Neural crest cell (in vitro differentiated cells): ENCODE measurements around the gene DCTN2. TPM values are rescaled to one million over a fixed set of nuclear protein-coding genes. Genes with fewer than 3 reads are reported as not detected.

Experiments
- DNase-seq: peaks from one replicate; pipeline ENCODE4 v3.0.0; 2021; ENCODE audit warnings: low read depth, mixed read lengths, low spot score
- H3K27ac Mint-ChIP-seq: one replicate; pipeline ENCODE4 v1.8.0; 2021; ENCODE audit warnings: mild to moderate bottlenecking, mixed read lengths; ENCODE audit not compliant: unreplicated experiment
- H3K27me3 Mint-ChIP-seq: 2 replicates; pipeline ENCODE4 v1.8.0; 2021; ENCODE audit warnings: low read depth, mild to moderate bottlenecking, mixed read lengths
- H3K36me3 Mint-ChIP-seq: 2 replicates; pipeline ENCODE4 v1.8.0; 2021; ENCODE audit warnings: low read depth, mild to moderate bottlenecking, mixed read lengths
- H3K4me1 Mint-ChIP-seq: 2 replicates; pipeline ENCODE4 v1.8.0; 2021; ENCODE audit warnings: mixed read lengths
- H3K4me3 Mint-ChIP-seq: one replicate; pipeline ENCODE4 v1.8.0; 2021; ENCODE audit warnings: mild to moderate bottlenecking, mixed read lengths
- H3K9me3 Mint-ChIP-seq: 2 replicates; pipeline ENCODE4 v1.8.0; 2021; ENCODE audit warnings: mixed read lengths
- CTCF ChIP-seq: fragments of 200-600 bp; sonication (generic); conservative IDR thresholded peaks from 2 replicates; pipeline ENCODE4 v1.5.0; 2021; ENCODE audit warnings: antibody characterized with exemption, mild to moderate bottlenecking
- total RNA-seq: library from RNA; stranded (reverse); gene quantifications from 2 replicates; pipeline ENCODE4 v1.2.1, GENCODE V29; 2021

The DCTN2 gene
- total RNA-seq, 1 donor from 2014 or later: 133 TPM

- H3K4me3 Mint-ChIP-seq: peak overlapping the region; percentile 72
- no peak overlapping the region for H3K27ac Mint-ChIP-seq
Observed at GRCh38 chr12:57527184-57527583, 19.8 kb downstream of the DCTN2 start.

DNA sequence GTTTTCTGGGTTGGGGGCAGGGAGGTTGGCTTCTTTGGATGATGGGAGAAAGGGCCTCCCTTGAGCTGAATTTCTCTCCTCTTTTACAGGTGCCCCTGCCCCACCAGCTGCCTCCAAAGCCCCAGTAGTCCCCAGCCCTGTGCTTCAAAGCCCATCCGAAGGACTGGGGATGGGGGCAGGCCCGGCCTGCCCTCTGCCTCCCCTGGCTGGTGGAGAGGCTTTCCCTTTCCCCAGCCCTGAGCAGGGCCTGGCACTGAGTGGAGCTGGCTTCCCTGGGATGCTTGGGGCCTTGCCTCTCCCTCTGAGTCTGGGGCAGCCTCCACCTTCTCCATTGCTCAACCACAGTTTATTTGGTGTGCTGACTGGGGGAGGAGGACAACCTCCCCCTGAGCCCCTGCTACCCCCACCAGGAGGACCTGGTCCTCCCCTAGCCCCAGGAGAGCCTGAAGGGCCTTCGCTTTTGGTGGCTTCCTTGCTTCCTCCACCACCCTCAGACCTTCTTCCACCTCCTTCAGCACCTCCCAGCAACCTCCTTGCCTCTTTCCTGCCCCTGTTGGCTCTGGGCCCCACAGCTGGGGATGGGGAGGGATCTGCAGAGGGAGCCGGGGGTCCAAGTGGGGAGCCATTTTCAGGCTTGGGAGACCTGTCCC is 20.4 kb downstream of the DCTN2 start:
- TF ChIP-seq CTCF: no peak
- Mint-ChIP-seq H3K27ac (peak overlapping the region; percentile 27), H3K36me3 (peaks cover 4% of the 10 kb centered on the region), H3K4me1 (peaks cover 27% of the 10 kb centered on the region), H3K4me3 (peak overlapping the region; percentile 59), H3K27me3 (peaks cover 11% of the 10 kb centered on the region), H3K9me3 (no peaks in the 10 kb centered on the region)
- DNase-seq: no peak

More at GRCh38 chr12:57527184-57527583, 19.8 kb downstream of the DCTN2 start:
- Mint-ChIP-seq H3K9me3 (no peaks in the 10 kb centered on the region), H3K36me3 (peaks cover 4% of the 10 kb centered on the region), H3K4me1 (peaks cover 21% of the 10 kb centered on the region), H3K27me3 (peaks cover 6% of the 10 kb centered on the region)
- no peak for DNase-seq
- TF ChIP-seq CTCF: no peak

DNA sequence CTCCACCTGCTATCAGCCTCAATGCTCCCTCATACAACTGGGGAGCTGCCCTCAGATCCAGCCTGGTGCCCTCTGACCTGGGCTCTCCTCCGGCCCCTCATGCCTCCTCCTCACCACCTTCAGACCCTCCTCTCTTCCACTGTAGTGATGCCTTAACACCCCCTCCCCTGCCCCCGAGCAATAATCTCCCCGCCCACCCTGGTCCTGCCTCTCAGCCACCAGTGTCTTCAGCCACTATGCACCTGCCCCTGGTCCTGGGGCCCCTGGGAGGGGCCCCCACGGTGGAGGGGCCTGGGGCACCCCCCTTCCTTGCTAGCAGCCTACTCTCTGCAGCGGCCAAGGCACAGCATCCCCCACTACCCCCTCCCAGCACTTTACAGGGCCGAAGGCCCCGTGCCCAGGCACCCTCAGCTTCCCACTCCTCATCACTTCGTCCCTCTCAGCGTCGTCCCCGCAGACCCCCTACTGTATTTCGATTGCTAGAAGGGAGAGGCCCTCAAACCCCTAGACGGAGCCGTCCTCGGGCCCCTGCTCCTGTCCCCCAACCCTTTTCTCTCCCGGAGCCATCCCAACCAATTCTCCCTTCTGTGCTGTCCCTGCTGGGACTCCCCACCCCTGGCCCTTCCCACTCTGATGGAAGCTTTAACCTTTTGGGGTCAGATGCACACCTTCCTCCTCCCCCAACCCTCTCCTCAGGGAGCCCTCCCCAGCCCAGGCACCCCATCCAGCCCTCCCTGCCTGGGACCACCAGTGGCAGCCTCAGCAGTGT is 21.2 kb downstream of the DCTN2 start:
- Mint-ChIP-seq H3K4me3 (peak overlapping the region; percentile 97), H3K4me1 (peaks cover 35% of the 10 kb centered on the region), H3K27me3 (peaks cover 13% of the 10 kb centered on the region), H3K9me3 (no peaks in the 10 kb centered on the region), H3K27ac (no peak overlapping the region), H3K36me3 (peaks cover 4% of the 10 kb centered on the region)
- TF ChIP-seq CTCF: no peak
- no peak for DNase-seq

DNA sequence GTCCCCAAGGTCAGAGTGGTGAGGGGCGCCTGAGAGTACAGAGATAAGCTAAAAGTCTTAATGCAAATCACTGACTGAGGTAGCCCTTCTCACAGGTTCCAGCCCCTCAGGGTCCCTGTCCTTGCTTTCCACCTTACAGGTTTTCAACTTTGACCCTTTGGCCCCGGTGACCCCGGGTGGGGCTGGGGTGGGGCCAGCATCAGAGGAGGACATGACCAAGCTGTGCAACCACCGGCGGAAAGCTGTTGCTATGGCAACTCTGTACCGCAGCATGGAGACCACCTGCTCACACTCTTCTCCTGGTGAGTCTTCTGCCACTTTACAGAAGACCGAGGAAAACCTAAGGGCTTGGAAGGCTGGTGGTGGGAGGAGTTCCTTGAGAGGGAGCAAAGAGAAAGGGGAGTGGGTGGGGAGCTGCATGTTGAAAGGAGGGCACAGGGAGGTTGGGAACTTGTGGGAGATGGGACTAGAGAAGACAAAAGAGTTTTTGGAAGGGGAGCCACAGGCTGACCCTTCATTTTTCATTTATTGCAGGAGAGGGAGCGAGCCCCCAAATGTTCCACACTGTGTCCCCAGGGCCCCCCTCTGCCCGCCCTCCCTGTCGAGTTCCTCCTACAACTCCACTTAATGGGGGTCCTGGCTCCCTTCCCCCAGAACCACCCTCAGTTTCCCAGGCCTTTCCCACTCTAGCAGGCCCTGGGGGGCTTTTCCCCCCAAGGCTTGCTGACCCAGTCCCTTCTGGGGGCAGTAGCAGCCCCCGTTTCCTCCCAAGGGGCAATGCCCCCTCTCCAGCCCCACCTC is 22.0 kb downstream of the DCTN2 start:
- Mint-ChIP-seq H3K4me1 (peaks cover 38% of the 10 kb centered on the region), H3K27ac (no peak overlapping the region), H3K27me3 (peaks cover 18% of the 10 kb centered on the region), H3K9me3 (no peaks in the 10 kb centered on the region), H3K36me3 (peaks cover 7% of the 10 kb centered on the region), H3K4me3 (peak overlapping the region; percentile 97)
- no peak for TF ChIP-seq CTCF
- DNase-seq: no peak
